Dendritic cell treated with granulocyte-macrophage colony-stimulating factor and Interleukin-4, amounts not matched to agents 40 ng/mL and 50 ng/mL, for 4 days (primary cell): ENCODE data around the gene SPATA33.
"Not testable (repeated sequence)": the region's sequence is repeated elsewhere in the genome, so short reads cannot be mapped to it uniquely, and the experiment has no call there.

ENCODE experiments used
- H3K27ac Mint-ChIP-seq: one replicate; pipeline ENCODE4 v1.8.0; 2022; ENCODE audit warnings: mild to moderate bottlenecking, mixed read lengths
- H3K27me3 Mint-ChIP-seq: one replicate; pipeline ENCODE4 v1.8.0; 2022; ENCODE audit warnings: mild to moderate bottlenecking, mixed read lengths
- H3K36me3 Mint-ChIP-seq: one replicate; pipeline ENCODE4 v1.8.0; 2022; ENCODE audit warnings: low read depth, mixed read lengths
- H3K4me1 Mint-ChIP-seq: one replicate; pipeline ENCODE4 v1.8.0; 2022; ENCODE audit warnings: low read depth, mixed read lengths
- H3K4me3 Mint-ChIP-seq: one replicate; pipeline ENCODE4 v1.8.0; 2022; ENCODE audit warnings: mild to moderate bottlenecking, moderate library complexity, mixed read lengths
- H3K9me3 Mint-ChIP-seq: one replicate; pipeline ENCODE4 v1.8.0; 2022; ENCODE audit warnings: mixed read lengths
- intact Hi-C: fragments of 100-400 bp; cut with micrococcal nuclease; formaldehyde crosslinking; loops from one replicate; pipeline ENCODE4 v1.15.0; 2022

The SPATA33 gene

DNA sequence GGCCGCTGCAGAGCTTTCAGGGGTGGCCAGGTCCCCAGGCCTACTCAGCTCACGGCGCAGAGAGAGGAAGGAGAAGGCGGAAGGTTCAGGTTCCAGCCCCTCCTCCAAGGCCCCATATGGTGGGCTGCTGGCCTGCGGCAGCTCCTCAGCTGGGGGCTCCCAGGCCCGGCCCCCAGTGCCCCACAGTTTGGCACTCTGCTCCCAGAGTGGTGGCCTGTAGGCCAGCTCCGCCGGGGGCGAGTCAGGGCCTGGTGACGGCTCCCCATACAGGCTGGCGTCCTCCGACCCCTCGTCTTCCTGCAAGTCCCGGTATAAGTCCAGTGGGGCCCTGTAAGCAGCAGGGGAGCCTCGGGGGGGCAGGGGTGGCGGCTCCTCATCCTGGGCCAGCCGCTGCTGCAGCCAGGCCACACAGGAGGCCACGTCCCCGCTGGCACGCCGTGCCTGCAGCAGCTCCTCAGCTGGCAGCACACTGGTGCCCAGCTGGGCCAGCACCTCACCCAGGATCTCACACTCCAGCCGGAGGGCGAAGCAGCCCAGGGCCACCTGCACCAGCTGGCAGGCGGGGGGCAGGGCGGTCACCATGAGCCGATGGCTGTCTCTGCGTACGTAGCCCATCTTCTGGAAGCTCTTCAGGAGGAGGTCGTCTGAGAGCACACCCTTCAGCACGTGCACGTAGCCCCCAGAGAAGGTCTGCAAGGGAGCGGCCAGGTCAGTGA, 40.1 kb downstream of the SPATA33 start:
- intact Hi-C loops = no loop called here
- peaks cover 64% of the 10 kb centered on the region for H3K36me3 Mint-ChIP-seq
- H3K4me3 Mint-ChIP-seq = no peak overlapping the region

GRCh38 chr16:89698717-89699116, 41.1 kb downstream of the SPATA33 start:
- H3K27me3 Mint-ChIP-seq, H3K4me3 Mint-ChIP-seq, intact Hi-C loops, H3K27ac Mint-ChIP-seq, H3K9me3 Mint-ChIP-seq: not testable (repeated sequence)
- peaks cover 27% of the 10 kb centered on the region for H3K4me1 Mint-ChIP-seq
- H3K36me3 Mint-ChIP-seq = peaks cover 54% of the 10 kb centered on the region

More for the DNA sequence above, 40.1 kb downstream of the SPATA33 start:
- no peaks in the 10 kb centered on the region for H3K9me3 Mint-ChIP-seq
- no peak overlapping the region for H3K27ac Mint-ChIP-seq
- H3K4me1 Mint-ChIP-seq = peaks cover 27% of the 10 kb centered on the region
- H3K27me3 Mint-ChIP-seq = peaks cover 4% of the 10 kb centered on the region

DNA sequence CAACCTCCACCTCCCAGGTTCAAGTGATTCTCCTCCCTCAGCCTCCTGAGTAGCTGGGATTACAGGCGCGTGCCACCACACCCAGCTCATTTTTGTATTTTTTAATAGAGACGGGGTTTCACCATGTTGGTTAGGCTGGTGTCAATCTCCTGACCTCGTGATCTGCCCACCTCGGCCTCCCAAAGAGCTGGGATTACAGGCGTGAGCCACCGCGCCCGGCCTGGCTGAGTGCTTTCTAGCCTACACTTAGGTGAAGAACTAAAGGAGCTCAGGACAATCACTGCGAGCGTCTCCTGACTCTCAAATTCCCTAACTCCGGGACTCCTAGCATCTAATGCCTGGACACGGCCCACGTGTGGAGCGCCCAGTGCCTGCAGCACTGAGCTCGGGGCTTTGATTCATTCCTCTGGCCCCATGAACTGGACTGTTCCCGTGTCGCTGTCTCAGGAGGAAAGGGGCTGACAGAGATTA, 42.0 kb downstream of the SPATA33 start:
- intact Hi-C loops = loop anchor here (1.0 to 2.0 kb wide), 2 partner anchors 94 to 161 kb away; no protein-coding TSS in a partner anchor
- H3K27ac Mint-ChIP-seq = peak overlapping the region; percentile 73
- peak overlapping the region; percentile 78 for H3K4me3 Mint-ChIP-seq
- H3K36me3 Mint-ChIP-seq = peaks cover 45% of the 10 kb centered on the region
- H3K4me1 Mint-ChIP-seq = peaks cover 27% of the 10 kb centered on the region
- H3K9me3 Mint-ChIP-seq, H3K27me3 Mint-ChIP-seq: not testable (repeated sequence)

- intact Hi-C loops = loop anchor here (1.0 to 2.0 kb wide), 2 partner anchors 93 to 161 kb away; no protein-coding TSS in a partner anchor
- peak overlapping the region; percentile 73 for H3K27ac Mint-ChIP-seq
- H3K36me3 Mint-ChIP-seq = peaks cover 40% of the 10 kb centered on the region
- peak overlapping the region; percentile 78 for H3K4me3 Mint-ChIP-seq
- peaks cover 30% of the 10 kb centered on the region for H3K4me1 Mint-ChIP-seq
- H3K9me3 Mint-ChIP-seq = no peaks in the 10 kb centered on the region
- peaks cover 14% of the 10 kb centered on the region for H3K27me3 Mint-ChIP-seq
Measured at GRCh38 chr16:89700100-89700648, 42.5 kb downstream of the SPATA33 start.

- Mint-ChIP-seq H3K9me3 (no peaks in the 10 kb centered on the region), H3K27ac (peak overlapping the region; percentile 73), H3K4me3 (peak overlapping the region; percentile 78)
Measured at GRCh38 chr16:89700649-89701424, 43.2 kb downstream of the SPATA33 start.

GRCh38 chr16:89701425-89702406, 44.1 kb downstream of the SPATA33 start, which contains the start of gene SPATA2L:
Gene SPATA2L (minus strand): TSS chr16:89701705. CDS start chr16:89701232, 473 bp downstream.
- Mint-ChIP-seq H3K9me3 (no peaks in the 10 kb centered on the region), H3K27me3 (peaks cover 18% of the 10 kb centered on the region), H3K4me1 (peaks cover 29% of the 10 kb centered on the region), H3K27ac (peak within 1 kb of the TSS; percentile 73), H3K4me3 (peak within 1 kb of the TSS; percentile 78), H3K36me3 (peaks cover 27% of the 10 kb centered on the region)
- intact Hi-C loops = loop anchor here (2.0 kb wide), 1 partner anchor 159 kb away; no protein-coding TSS in a partner anchor

More at GRCh38 chr16:89700649-89701424, 43.2 kb downstream of the SPATA33 start:
- Mint-ChIP-seq H3K27me3 (peaks cover 17% of the 10 kb centered on the region), H3K4me1 (peaks cover 28% of the 10 kb centered on the region), H3K36me3 (peaks cover 33% of the 10 kb centered on the region)
- intact Hi-C loops = loop anchor here (1.0 to 2.0 kb wide), 2 partner anchors 92 to 160 kb away; no protein-coding TSS in a partner anchor

DNA sequence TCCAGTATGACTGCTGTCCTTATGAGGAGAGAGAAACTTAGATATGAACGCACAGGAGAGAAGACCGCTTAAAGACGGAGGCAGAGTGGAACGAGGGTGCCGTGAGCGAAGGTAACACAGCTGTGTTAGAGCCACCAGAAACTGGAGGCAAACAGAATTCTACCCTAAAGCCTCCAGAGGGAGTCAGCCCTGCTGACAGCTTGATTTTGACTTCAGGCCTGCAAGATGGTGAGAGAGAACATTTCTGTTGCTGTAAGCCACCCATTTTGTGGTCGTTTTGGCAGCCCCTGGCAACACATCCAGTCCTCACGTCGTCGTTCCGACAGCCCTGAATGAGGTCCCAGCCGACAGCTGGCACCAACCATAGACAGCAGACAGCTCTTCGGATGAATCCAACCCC, 46.6 kb downstream of the SPATA33 start:
- H3K27ac Mint-ChIP-seq = no peak overlapping the region

DNA sequence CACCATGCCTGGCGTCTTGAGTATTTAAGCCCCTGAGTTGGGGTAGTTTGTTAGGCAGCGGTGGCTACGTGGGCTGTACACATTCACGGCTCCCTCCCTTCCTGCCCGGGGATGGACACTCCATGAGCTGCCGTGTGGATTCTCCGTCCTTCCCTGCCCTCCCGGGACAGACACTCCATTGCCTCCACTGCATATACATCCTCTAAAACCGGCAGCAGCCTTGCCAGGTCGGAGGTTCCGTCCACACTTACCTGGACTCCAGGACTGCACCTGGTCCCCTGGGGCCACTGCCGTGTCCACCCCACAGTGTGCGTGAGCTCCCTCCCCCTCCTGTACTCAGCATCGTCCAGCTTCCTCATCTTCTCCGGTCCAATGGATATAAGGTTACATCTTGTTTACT, 47.4 kb downstream of the SPATA33 start:
- intact Hi-C loops = no loop called here
- H3K9me3 Mint-ChIP-seq = no peaks in the 10 kb centered on the region
- peaks cover 36% of the 10 kb centered on the region for H3K36me3 Mint-ChIP-seq
- H3K27ac Mint-ChIP-seq = no peak overlapping the region
- H3K4me3 Mint-ChIP-seq = no peak overlapping the region
- peaks cover 38% of the 10 kb centered on the region for H3K4me1 Mint-ChIP-seq
- peaks cover 18% of the 10 kb centered on the region for H3K27me3 Mint-ChIP-seq

More for the DNA sequence above, 46.6 kb downstream of the SPATA33 start:
- Mint-ChIP-seq H3K9me3 (no peaks in the 10 kb centered on the region), H3K36me3 (peaks cover 30% of the 10 kb centered on the region), H3K4me3 (no peak overlapping the region), H3K27me3 (peaks cover 18% of the 10 kb centered on the region), H3K4me1 (peaks cover 35% of the 10 kb centered on the region)
- intact Hi-C loops = no loop called here

DNA sequence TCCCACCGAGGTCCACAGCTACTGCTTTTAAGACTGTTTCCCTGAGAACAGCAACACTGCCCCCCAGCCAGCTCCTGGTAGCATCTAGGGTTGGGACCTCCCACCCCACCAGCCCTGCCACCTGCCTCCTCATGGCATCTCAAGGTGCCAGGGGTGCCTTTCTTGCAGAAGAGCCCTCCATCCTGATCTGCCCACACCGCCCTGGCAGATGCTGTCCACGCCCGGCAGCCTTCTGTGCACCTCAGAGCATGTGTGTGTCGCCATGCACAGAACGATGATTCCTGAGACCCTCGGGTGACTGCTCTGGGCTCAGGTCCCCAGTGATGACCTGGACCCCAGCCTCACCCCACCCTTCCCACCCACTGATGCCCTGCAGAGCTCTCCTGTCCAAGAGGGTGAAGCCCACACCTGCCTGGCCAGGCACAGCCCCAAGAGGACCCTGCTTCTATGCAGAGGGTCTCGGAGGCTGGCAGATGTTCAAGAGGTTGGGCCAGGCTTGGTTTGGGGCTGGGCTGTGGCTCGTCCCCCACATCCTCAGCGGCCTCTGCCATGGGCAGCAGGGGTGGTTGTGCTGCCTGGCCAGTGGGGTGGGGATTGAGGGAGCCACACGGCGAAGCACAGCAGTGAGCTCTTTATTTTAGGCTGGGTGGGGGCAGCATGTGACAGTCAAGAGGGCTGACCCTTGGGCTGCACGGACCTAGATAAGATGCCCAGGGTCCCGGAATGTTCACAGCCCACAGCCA, 49.1 kb downstream of the SPATA33 start:
- Mint-ChIP-seq H3K4me1 (peaks cover 39% of the 10 kb centered on the region), H3K4me3 (no peak overlapping the region), H3K36me3 (peaks cover 46% of the 10 kb centered on the region)

GRCh38 chr16:89707695-89708094, 50.1 kb downstream of the SPATA33 start:
- peaks cover 46% of the 10 kb centered on the region for H3K4me1 Mint-ChIP-seq
- H3K27me3 Mint-ChIP-seq = peaks cover 23% of the 10 kb centered on the region
- no peak overlapping the region for H3K27ac Mint-ChIP-seq
- intact Hi-C loops = no loop called here
- no peaks in the 10 kb centered on the region for H3K9me3 Mint-ChIP-seq
- peaks cover 46% of the 10 kb centered on the region for H3K36me3 Mint-ChIP-seq
- H3K4me3 Mint-ChIP-seq = no peak overlapping the region

More for the DNA sequence above, 49.1 kb downstream of the SPATA33 start:
- H3K9me3 Mint-ChIP-seq = no peaks in the 10 kb centered on the region
- H3K27me3 Mint-ChIP-seq = peaks cover 18% of the 10 kb centered on the region
- H3K27ac Mint-ChIP-seq = peak overlapping the region; percentile 25
- intact Hi-C loops = loop anchor here (1.0 kb wide), 1 partner anchor 87 kb away; no protein-coding TSS in a partner anchor

GRCh38 chr16:89708481-89708931, 50.9 kb downstream of the SPATA33 start:
- peaks cover 46% of the 10 kb centered on the region for H3K4me1 Mint-ChIP-seq
- H3K4me3 Mint-ChIP-seq = no peak overlapping the region
- no peak overlapping the region for H3K27ac Mint-ChIP-seq
- intact Hi-C loops = no loop called here
- peaks cover 46% of the 10 kb centered on the region for H3K36me3 Mint-ChIP-seq
- no peaks in the 10 kb centered on the region for H3K9me3 Mint-ChIP-seq
- H3K27me3 Mint-ChIP-seq = peaks cover 25% of the 10 kb centered on the region

- H3K4me1 Mint-ChIP-seq = peaks cover 46% of the 10 kb centered on the region
- intact Hi-C loops = no loop called here
- no peaks in the 10 kb centered on the region for H3K9me3 Mint-ChIP-seq
Measured at GRCh38 chr16:89709166-89709565, 51.5 kb downstream of the SPATA33 start.

More at GRCh38 chr16:89709166-89709565, 51.5 kb downstream of the SPATA33 start:
- peaks cover 21% of the 10 kb centered on the region for H3K27me3 Mint-ChIP-seq
- H3K36me3 Mint-ChIP-seq = peaks cover 46% of the 10 kb centered on the region
- H3K27ac Mint-ChIP-seq = peak overlapping the region; percentile 42
- no peak overlapping the region for H3K4me3 Mint-ChIP-seq
